HEK293T (cell line): ENCODE data around the gene CHMP5.

Experiments used
- CTCF ChIA-PET: fragments of 350-600 bp; formaldehyde crosslinking; extraction: SDS; loops from one replicate; lab custom pipeline; 2021; ENCODE audit warnings: antibody characterized with exemption, inconsistent platforms; lab: Yijun Ruan, JAX
- POLR2A ChIA-PET: fragments of 350-600 bp; formaldehyde crosslinking; extraction: SDS; loops from one replicate; lab custom pipeline; 2020; ENCODE audit warnings: antibody characterized with exemption, inconsistent platforms; lab: Yijun Ruan, JAX
- DNase-seq: peaks from one replicate; pipeline ENCODE4 v3.0.0; 2012; ENCODE audit warnings: mixed read lengths; ENCODE audit errors: extremely low spot score
- ARNT ChIP-seq: fragments of 450-650 bp; IDR thresholded peaks from 2 replicates; pipeline ENCODE4 v1.6.1; 2017; ENCODE audit warnings: mild to moderate bottlenecking
- BHLHE40 ChIP-seq: fragments of 450-650 bp; IDR thresholded peaks from 2 replicates; pipeline ENCODE4 v1.6.1; 2016; ENCODE audit warnings: mild to moderate bottlenecking, moderate library complexity, borderline replicate concordance
- CTBP1 ChIP-seq: fragments of 450-650 bp; IDR thresholded peaks from 2 replicates; pipeline ENCODE4 v1.6.1; 2016; ENCODE audit warnings: borderline replicate concordance
- ELF4 ChIP-seq: fragments of 450-650 bp; IDR thresholded peaks from 2 replicates; pipeline ENCODE4 v1.6.1; 2017; ENCODE audit warnings: antibody characterized with exemption
- FOXA1 ChIP-seq: fragments of 450-650 bp; IDR thresholded peaks from 2 replicates; pipeline ENCODE4 v1.6.1; 2016; ENCODE audit warnings: mild to moderate bottlenecking
- FOXK2 ChIP-seq: fragments of 450-650 bp; IDR thresholded peaks from 2 replicates; pipeline ENCODE4 v1.6.1; 2016; ENCODE audit warnings: mild to moderate bottlenecking
- FOXM1 ChIP-seq: fragments of 450-650 bp; IDR thresholded peaks from 2 replicates; pipeline ENCODE4 v1.6.1; 2017; ENCODE audit warnings: mild to moderate bottlenecking, borderline replicate concordance
- HDGF ChIP-seq: fragments of 450-650 bp; IDR thresholded peaks from 2 replicates; pipeline ENCODE4 v1.6.1; 2017; ENCODE audit warnings: antibody characterized with exemption, borderline replicate concordance
- L3MBTL2 ChIP-seq: fragments of 450-650 bp; conservative IDR thresholded peaks from 2 replicates; pipeline ENCODE4 v1.6.1; 2016; ENCODE audit warnings: mild to moderate bottlenecking
- LEF1 ChIP-seq: fragments of 450-650 bp; IDR thresholded peaks from 2 replicates; pipeline ENCODE4 v1.6.1; 2017; ENCODE audit warnings: mild to moderate bottlenecking, borderline replicate concordance
- NFRKB ChIP-seq: fragments of 450-650 bp; IDR thresholded peaks from 2 replicates; pipeline ENCODE4 v1.6.1; 2016; ENCODE audit warnings: mild to moderate bottlenecking, moderate library complexity
- PKNOX1 ChIP-seq: fragments of 450-650 bp; IDR thresholded peaks from 2 replicates; pipeline ENCODE4 v1.6.1; 2016
- SP1 ChIP-seq: fragments of 450-650 bp; IDR thresholded peaks from 2 replicates; pipeline ENCODE4 v1.6.1; 2017
- SUZ12 ChIP-seq: fragments of 450-650 bp; IDR thresholded peaks from 2 replicates; pipeline ENCODE4 v1.6.1; 2016; ENCODE audit warnings: mild to moderate bottlenecking
- TARDBP ChIP-seq: fragments of 450-650 bp; IDR thresholded peaks from 2 replicates; pipeline ENCODE4 v1.6.1; 2016
- ZNF384 ChIP-seq: fragments of 450-650 bp; IDR thresholded peaks from 2 replicates; pipeline ENCODE4 v1.6.1; 2016

The CHMP5 gene

DNA sequence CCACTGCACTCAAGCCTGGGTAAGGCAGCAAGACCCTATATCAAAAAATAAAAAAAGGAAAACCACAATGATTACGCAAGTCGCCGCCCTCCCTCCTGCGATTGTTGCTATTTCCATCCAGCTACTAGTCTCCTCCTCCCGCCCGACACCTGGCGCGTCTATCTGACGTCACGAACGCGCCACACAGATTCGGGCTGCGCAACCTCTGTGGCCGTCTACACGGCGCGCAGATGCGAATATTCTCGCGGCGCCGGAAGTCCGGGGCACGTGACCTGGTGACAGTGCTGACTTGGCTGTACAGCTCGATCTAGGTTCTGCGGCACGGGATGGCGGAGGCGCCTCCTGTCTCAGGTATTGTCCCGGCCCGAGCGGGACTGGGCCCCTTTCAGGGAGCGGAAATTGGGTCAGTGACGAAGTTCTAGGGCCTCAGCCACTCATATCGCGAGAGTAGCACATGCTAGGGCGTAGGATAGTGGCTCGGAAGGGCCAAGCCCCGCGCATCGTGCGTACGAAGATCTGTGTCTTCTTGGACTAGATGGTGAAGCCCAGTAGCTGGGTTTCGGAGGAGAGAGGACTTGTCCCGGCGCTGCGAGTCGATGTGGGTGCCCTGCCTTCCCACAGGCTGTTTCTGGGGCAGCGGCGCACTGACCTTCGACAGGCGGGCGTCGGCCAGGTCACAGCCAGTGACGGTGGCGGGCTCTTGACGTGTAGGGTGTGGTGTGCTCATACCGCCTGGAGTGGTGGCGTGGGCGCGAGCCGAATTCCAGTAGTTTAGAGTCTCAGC is 25.6 kb downstream of the CHMP5 start, which contains the start of gene NFX1:
NFX1 (plus strand) TSS at position 270 of the 784 bp plus-strand sequence; CDS start at position 327, 57 bp downstream.
- ChIA-PET POLR2A (interaction anchor here (0.7 to 1.7 kb wide), 15 partner anchors 8 to 1085 kb away, joined by 3 to 8 read pairs (median 3); partner anchors contain the start of genes ANKRD18B, BAG1, CHMP5 and DNAJA1), CTCF (interaction anchor here (0.6 kb wide), 1 partner anchor 227 kb away, joined by 4 read pairs; no protein-coding TSS in a partner anchor)
- TF ChIP-seq ELF4 (peak; percentile 43; the same call in 1 of the 2 replicates), ARNT (no peak), FOXA1 (no peak), NFRKB (0 out of 2 replicates have a peak, but pooled peaks have one; percentile 33), PKNOX1 (no peak), FOXK2 (peak; percentile 76; the same call in 1 of the 2 replicates), CTBP1 (no peak), TARDBP (no peak), HDGF (no peak), BHLHE40 (no peak), SUZ12 (no peak), FOXM1 (no peak), L3MBTL2 (peak; percentile 98), LEF1 (no peak), SP1 (no peak)
- DNase-seq = peak; percentile 96

DNA sequence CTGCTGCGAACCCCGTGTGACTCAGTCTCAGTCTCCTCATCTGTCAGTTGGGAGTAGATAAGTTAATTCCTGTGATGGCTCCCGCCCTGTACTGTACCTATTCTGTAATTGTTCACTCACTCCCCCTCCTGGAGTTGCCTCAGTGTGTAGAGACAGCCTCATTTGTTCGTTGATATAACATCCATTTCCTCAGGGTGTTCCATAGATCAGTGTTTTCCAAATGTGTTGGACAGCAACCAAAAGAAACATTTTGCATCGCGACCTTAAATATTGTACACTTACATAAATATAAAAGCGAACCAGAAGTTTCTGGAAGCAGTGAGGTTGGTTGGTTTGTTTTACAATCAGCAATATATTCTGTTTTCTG is 26.2 kb downstream of the CHMP5 start:
- CTCF ChIA-PET = no interaction called here

DNA sequence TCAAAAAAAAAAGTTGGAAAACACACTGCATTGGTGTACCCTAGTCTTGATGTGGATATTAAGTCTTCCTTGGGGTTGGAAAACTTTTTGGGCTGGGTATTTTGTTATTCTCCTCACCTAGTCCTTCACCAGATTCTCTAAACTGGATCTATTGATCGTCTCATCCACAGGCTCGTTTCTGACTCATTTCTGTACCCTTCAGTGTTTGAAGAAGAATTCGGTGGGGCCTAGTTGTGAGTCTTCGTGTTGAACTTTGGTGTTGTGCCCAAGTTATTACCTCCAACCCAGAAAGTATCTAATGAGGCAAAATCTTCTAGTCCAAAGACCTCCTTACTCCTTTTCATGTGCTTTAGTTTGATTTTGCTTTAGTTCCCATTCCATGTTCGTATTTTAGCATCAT is 27.1 kb downstream of the CHMP5 start:
- TF ChIP-seq FOXA1 = no peak
- TF ChIP-seq CTBP1 = no peak
- no peak for TF ChIP-seq FOXK2
- TF ChIP-seq ARNT = no peak
- no peak for TF ChIP-seq SP1
- TF ChIP-seq BHLHE40 = no peak
- no peak for TF ChIP-seq ELF4
- no peak for TF ChIP-seq PKNOX1
- no peak for TF ChIP-seq TARDBP
- TF ChIP-seq LEF1 = no peak
- no peak for TF ChIP-seq L3MBTL2
- TF ChIP-seq NFRKB = no peak
- TF ChIP-seq FOXM1 = no peak
- no peak for TF ChIP-seq HDGF
- TF ChIP-seq SUZ12 = no peak
- TF ChIP-seq ZNF384 = no peak

More for the DNA sequence above, 26.2 kb downstream of the CHMP5 start:
- POLR2A ChIA-PET = interaction anchor here (1.2 to 1.4 kb wide), 2 partner anchors 17 to 27 kb away, joined by 7 to 8 read pairs; partner anchors contain the start of genes BAG1 and CHMP5
- no peak for DNase-seq
- TF ChIP-seq BHLHE40 = no peak
- TF ChIP-seq PKNOX1 = peak; percentile 48; the same call in 1 of the 2 replicates

DNA sequence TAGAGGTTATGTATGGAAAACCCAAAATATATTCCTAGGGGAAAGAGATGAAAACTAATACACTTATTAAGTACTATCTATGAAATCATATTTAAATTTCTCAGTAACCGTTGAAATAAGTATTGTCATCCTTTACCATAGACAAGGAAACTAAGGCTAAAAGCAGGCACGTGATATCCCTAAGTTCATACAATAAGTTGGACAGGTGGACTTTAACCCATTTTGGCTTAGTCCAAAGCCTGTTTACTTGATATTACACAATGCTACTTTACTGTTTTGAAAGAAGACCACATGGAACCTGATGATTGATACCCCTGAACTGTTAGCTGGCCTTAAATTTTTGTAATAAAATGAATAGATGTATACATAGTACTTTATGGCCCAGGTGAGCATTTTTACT is 28.9 kb downstream of the CHMP5 start:
- no peak for DNase-seq
- ChIA-PET POLR2A (no interaction called here), CTCF (no interaction called here)

More for the DNA sequence above, 27.1 kb downstream of the CHMP5 start:
- POLR2A ChIA-PET = no interaction called here
- CTCF ChIA-PET = no interaction called here
- no peak for DNase-seq

More for the DNA sequence above, 28.9 kb downstream of the CHMP5 start:
- TF ChIP-seq FOXA1 (no peak), NFRKB (no peak), ELF4 (no peak), CTBP1 (no peak), BHLHE40 (no peak), FOXM1 (no peak), L3MBTL2 (no peak), LEF1 (no peak), ZNF384 (no peak), ARNT (no peak), SUZ12 (no peak), HDGF (no peak), FOXK2 (no peak), SP1 (no peak), TARDBP (no peak), PKNOX1 (no peak)
